ENCODE data around the gene PFDN1.

- TF ChIP-seq, protein P1, sequence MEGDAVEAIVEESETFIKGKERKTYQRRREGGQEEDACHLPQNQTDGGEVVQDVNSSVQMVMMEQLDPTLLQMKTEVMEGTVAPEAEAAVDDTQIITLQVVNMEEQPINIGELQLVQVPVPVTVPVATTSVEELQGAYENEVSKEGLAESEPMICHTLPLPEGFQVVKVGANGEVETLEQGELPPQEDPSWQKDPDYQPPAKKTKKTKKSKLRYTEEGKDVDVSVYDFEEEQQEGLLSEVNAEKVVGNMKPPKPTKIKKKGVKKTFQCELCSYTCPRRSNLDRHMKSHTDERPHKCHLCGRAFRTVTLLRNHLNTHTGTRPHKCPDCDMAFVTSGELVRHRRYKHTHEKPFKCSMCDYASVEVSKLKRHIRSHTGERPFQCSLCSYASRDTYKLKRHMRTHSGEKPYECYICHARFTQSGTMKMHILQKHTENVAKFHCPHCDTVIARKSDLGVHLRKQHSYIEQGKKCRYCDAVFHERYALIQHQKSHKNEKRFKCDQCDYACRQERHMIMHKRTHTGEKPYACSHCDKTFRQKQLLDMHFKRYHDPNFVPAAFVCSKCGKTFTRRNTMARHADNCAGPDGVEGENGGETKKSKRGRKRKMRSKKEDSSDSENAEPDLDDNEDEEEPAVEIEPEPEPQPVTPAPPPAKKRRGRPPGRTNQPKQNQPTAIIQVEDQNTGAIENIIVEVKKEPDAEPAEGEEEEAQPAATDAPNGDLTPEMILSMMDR (optimal IDR thresholded peaks at IDR 0.05 in 1 of 3, IDR thresholded peaks at IDR 0.05 in 1 of 3, conservative IDR thresholded peaks at IDR 0.05 in 1 of 3; ENCODE audit: extremely low read depth in 1 of 3, insufficient read depth in 2 of 3, low read length in 3 of 3): no peak
- no peak for TF ChIP-seq EZH2 (IDR thresholded peaks at IDR 0.05; ENCODE audit: low read length)
Observed at GRCh38 chr5:140205216-140205615, 97.7 kb downstream of the PFDN1 start.

Data from keratinocyte (primary cell).